B cell (primary cell): ENCODE results near the gene ZNF773. TPM values are rescaled to one million over a fixed set of nuclear protein-coding genes. Genes with fewer than 3 reads are reported as not detected.

Experiments used
- ATAC-seq: fragments of 200-7000 bp; cut with Tn5 transposase; one replicate; pipeline ENCODE4 v1.10.0; 2021; ENCODE audit warnings: low read depth, mild to moderate bottlenecking, moderate number of reproducible peaks, moderate library complexity
- CTCF ChIA-PET: fragments of 350-600 bp; sonication (Branson Sonifier 250); formaldehyde crosslinking; loops from one replicate; lab custom pipeline; 2021; ENCODE audit warnings: antibody characterized with exemption, inconsistent platforms; lab: Charles Lee
- POLR2A ChIA-PET: fragments of 350-600 bp; sonication (Branson Sonifier 250); formaldehyde crosslinking; loops from one replicate; lab custom pipeline; 2021; ENCODE audit warnings: antibody characterized with exemption; lab: Charles Lee
- DNase-seq: peaks from one replicate; pipeline ENCODE4 v3.0.0; 2013
- H2AFZ ChIP-seq: 2 replicates; pipeline ENCODE4 v1.6.1; 2012; ENCODE audit warnings: mild to moderate bottlenecking, low read depth, low read length; ENCODE audit not compliant: insufficient read depth, poor library complexity, severe bottlenecking
- H3K27ac ChIP-seq, 2 donors: 1 replicate in 1 of 2; 2 replicates in 1 of 2; pipeline ENCODE4 v1.5.1; 2012 to 2013; ENCODE audit warnings: low read length in 2 of 2, mild to moderate bottlenecking in 2 of 2, moderate library complexity in 1 of 2
- H3K27me3 ChIP-seq, 4 experiments: fragments of 200-600 bp in 1 of 4; sonication (generic) in 1 of 4; replicated peaks in 1 of 4; 1 replicate in 2 of 4; 2 replicates in 2 of 4; pipeline versions ENCODE4 v1.6.1 to v1.7.0; 2013 to 2016; ENCODE audit warnings: low read length in 3 of 4, mild to moderate bottlenecking in 2 of 4, mixed read lengths in 1 of 4, moderate library complexity in 1 of 4; ENCODE audit not compliant: insufficient read depth in 4 of 4, control insufficient read depth in 3 of 4; ENCODE audit errors: control extremely low read depth in 1 of 4
- H3K36me3 ChIP-seq, 2 experiments: replicated peaks in 1 of 2; 1 replicate in 1 of 2; 2 replicates in 1 of 2; pipeline versions ENCODE4 v1.6.1 to v1.7.1; 2013; ENCODE audit warnings: low read length in 1 of 2; ENCODE audit not compliant: insufficient read depth in 2 of 2, control insufficient read depth in 1 of 2; ENCODE audit errors: control extremely low read depth in 1 of 2, extremely low read depth in 1 of 2
- H3K4me1 ChIP-seq, 2 donors: fragments of 200-600 bp in 1 of 2; sonication (generic) in 1 of 2; 1 replicate in 1 of 2; 2 replicates in 1 of 2; pipeline versions ENCODE4 v1.5.1 to v1.6.1; 2013 to 2017; ENCODE audit warnings: low read length in 2 of 2; ENCODE audit not compliant: control insufficient read depth in 2 of 2, insufficient read depth in 2 of 2
- H3K4me2 ChIP-seq: replicated peaks from 2 replicates; pipeline ENCODE3; 2012; ENCODE audit warnings: mild to moderate bottlenecking, low read depth, low read length; ENCODE audit not compliant: poor library complexity, severe bottlenecking
- H3K4me3 ChIP-seq, 5 experiments: fragments of 200-600 bp in 1 of 5; sonication (generic) in 1 of 5; 1 replicate in 3 of 5; 2 replicates in 2 of 5; pipeline versions ENCODE4 v1.5.1 to v1.7.0; 2011 to 2016; ENCODE audit warnings: low read length in 4 of 5, mild to moderate bottlenecking in 4 of 5, low read depth in 2 of 5, control low read depth in 1 of 5, moderate library complexity in 1 of 5; ENCODE audit not compliant: insufficient read depth in 1 of 5; ENCODE audit errors: control extremely low read depth in 1 of 5, extremely low read depth in 1 of 5
- H3K79me2 ChIP-seq: fragments of 200-600 bp; sonication (generic); one replicate; pipeline ENCODE4 v1.6.0; 2016; ENCODE audit warnings: low read length; ENCODE audit not compliant: control insufficient read depth, insufficient read depth
- H3K9ac ChIP-seq: fragments of 200-600 bp; sonication (generic); 2 replicates; pipeline ENCODE4 v1.6.1; 2017; ENCODE audit warnings: mild to moderate bottlenecking, low read length, moderate library complexity
- H3K9me3 ChIP-seq, 3 donors: one replicate each; pipeline versions ENCODE4 v1.6.1 to v1.7.1; 2013; ENCODE audit warnings: low read length in 2 of 3; ENCODE audit not compliant: control insufficient read depth in 2 of 3, insufficient read depth in 1 of 3; ENCODE audit errors: control extremely low read depth in 1 of 3
- H4K20me1 ChIP-seq: 2 replicates; pipeline ENCODE4 v1.6.0; 2012; ENCODE audit warnings: mild to moderate bottlenecking, low read length; ENCODE audit not compliant: insufficient read depth, control insufficient read depth, poor library complexity, severe bottlenecking
- H3K27ac Mint-ChIP-seq: one replicate; pipeline ENCODE4 v1.8.0; 2021; ENCODE audit warnings: mixed read lengths
- H3K27me3 Mint-ChIP-seq: one replicate; pipeline ENCODE4 v1.8.0; 2021; ENCODE audit warnings: mixed read lengths
- H3K4me1 Mint-ChIP-seq: one replicate; pipeline ENCODE4 v1.8.0; 2021; ENCODE audit warnings: mixed read lengths
- H3K4me3 Mint-ChIP-seq: one replicate; pipeline ENCODE4 v1.8.0; 2021; ENCODE audit warnings: mixed read lengths
- H3K9me3 Mint-ChIP-seq: one replicate; pipeline ENCODE4 v1.8.0; 2022; ENCODE audit warnings: mixed read lengths; ENCODE audit not compliant: insufficient read depth
- EZH2 ChIP-seq: IDR thresholded peaks from 2 replicates; pipeline ENCODE4 v1.6.1; 2012; ENCODE audit warnings: borderline replicate concordance, low read depth, mild to moderate bottlenecking, moderate library complexity, low read length; ENCODE audit not compliant: insufficient read depth, poor library complexity, severe bottlenecking
- WGBS: methylation state at CpG from one replicate; pipeline ENCODE4 v1.1.5; 2013; ENCODE audit warnings: missing lambda C conversion rate; ENCODE audit not compliant: insufficient coverage; 5-methylcytosine and 5-hydroxymethylcytosine counted together
- intact Hi-C: fragments of 100-400 bp; cut with micrococcal nuclease; formaldehyde crosslinking; loops from one replicate; pipeline ENCODE4 v1.10.0; 2022
- polyA plus RNA-seq: library from polyadenylated mRNA; depleted of rRNA; stranded (reverse); fragments of >200 nt; gene quantifications from 2 replicates; pipeline ENCODE4 v1.2.3, GENCODE V29; 2012
- total RNA-seq, 2 donors: library from RNA; stranded (reverse); fragments of 120-200 nt in 1 of 2; gene quantifications; 1 replicate in 1 of 2; 2 replicates in 1 of 2; pipeline versions ENCODE4 v1.2.3 to v1.2.4, GENCODE V29; 2013 to 2022
- TF ChIP-seq, protein P1 (sequence below): fragments of 200-600 bp; IDR thresholded peaks from one replicate; pipeline ENCODE4 v1.8.0; 2022; ENCODE audit warnings: antibody characterized with exemption, mild to moderate bottlenecking

Gene ZNF773
- total and polyA plus RNA-seq, 2 donors (not counting 1 experiment from before 2014, with no cell fraction given) = 12.6 to 28.6 TPM

DNA sequence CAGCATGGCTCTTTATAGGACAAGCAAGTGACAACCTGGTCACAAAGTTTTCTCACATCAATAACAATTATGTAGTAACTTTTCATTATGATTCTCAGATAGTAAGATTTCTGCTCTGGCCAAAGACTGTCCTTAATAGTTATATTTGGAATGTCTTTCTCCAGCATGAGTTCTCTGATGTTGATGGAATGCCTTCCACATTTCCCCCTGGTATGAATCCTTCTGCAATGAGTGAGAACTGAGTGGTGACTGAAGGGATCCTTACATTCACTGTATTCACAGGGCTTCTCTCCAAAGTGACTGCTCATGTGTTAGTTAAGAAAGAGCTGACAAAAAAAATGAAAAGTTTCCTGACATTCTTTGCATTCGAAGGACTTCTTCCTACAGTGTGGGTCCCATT, 46.8 kb downstream of the ZNF773 start:
- Mint-ChIP-seq H3K27me3 (no peaks in the 10 kb centered on the region), H3K4me1 (no peaks in the 10 kb centered on the region), H3K9me3 (peaks cover 29% of the 10 kb centered on the region), H3K27ac (no peak overlapping the region), H3K4me3 (no peak overlapping the region)
- H3K4me1 ChIP-seq = no peaks in the 10 kb centered on the region
- TF ChIP-seq, protein P1, sequence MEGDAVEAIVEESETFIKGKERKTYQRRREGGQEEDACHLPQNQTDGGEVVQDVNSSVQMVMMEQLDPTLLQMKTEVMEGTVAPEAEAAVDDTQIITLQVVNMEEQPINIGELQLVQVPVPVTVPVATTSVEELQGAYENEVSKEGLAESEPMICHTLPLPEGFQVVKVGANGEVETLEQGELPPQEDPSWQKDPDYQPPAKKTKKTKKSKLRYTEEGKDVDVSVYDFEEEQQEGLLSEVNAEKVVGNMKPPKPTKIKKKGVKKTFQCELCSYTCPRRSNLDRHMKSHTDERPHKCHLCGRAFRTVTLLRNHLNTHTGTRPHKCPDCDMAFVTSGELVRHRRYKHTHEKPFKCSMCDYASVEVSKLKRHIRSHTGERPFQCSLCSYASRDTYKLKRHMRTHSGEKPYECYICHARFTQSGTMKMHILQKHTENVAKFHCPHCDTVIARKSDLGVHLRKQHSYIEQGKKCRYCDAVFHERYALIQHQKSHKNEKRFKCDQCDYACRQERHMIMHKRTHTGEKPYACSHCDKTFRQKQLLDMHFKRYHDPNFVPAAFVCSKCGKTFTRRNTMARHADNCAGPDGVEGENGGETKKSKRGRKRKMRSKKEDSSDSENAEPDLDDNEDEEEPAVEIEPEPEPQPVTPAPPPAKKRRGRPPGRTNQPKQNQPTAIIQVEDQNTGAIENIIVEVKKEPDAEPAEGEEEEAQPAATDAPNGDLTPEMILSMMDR = no peak
- no peak for TF ChIP-seq EZH2
- CTCF ChIA-PET = no interaction called here
- DNase-seq (no peak), ATAC-seq (no peak)
- H2AFZ ChIP-seq = no peak overlapping the region
- no peaks in the 10 kb centered on the region for H3K27me3 ChIP-seq
- no peaks in the 10 kb centered on the region for H4K20me1 ChIP-seq
- intact Hi-C loops = no loop called here
- POLR2A ChIA-PET = no interaction called here
- no peak overlapping the region for H3K9ac ChIP-seq
- H3K9me3 ChIP-seq = peaks cover 34 to 79% (median 46%) of the 10 kb centered on the region in 3 donors
- no peaks in the 10 kb centered on the region for H3K79me2 ChIP-seq
- WGBS = 100% methylated on average over 1 of the region's 1 CpG
- peaks cover 35 to 74% of the 10 kb centered on the region in 2 experiments for H3K36me3 ChIP-seq
- H3K4me3 ChIP-seq = no peak overlapping the region
- H3K4me2 ChIP-seq = no peak overlapping the region
- no peak overlapping the region for H3K27ac ChIP-seq

DNA sequence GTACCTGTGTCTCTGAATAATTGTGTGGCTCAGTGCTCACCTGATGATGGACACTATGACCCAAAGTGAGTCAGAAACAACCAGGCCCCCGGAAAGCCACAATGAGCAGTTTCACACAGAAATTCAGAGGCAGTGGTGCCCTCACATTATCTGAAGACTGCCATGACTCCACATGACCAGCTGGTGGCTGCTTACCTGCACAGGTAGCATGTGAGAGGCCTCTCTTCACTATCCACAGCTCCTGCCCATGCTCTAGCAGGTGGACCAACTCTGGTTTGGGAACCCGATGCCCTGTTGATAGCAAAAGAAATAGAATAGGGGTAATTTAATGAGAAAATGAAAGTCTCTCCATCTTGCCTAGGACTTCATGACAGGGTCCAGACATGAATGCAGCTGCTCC, 52.7 kb downstream of the ZNF773 start:
- 91% methylated on average over 1 of the region's 2 CpGs for WGBS
- Histone ChIP-seq H3K4me2 (no peak overlapping the region), H3K36me3 (peaks cover 11 to 70% of the 10 kb centered on the region in 2 experiments), H2AFZ (no peak overlapping the region), H3K27me3 (no peaks in the 10 kb centered on the region), H3K4me3 (no peak overlapping the region), H4K20me1 (no peaks in the 10 kb centered on the region), H3K79me2 (peaks cover 17% of the 10 kb centered on the region), H3K9me3 (peaks cover 0 to 24% (median 23%) of the 10 kb centered on the region in 3 donors), H3K9ac (no peak overlapping the region), H3K4me1 (no peaks in the 10 kb centered on the region), H3K27ac (no peak overlapping the region)
- H3K27ac Mint-ChIP-seq = no peak overlapping the region
- ChIA-PET CTCF (no interaction called here), POLR2A (no interaction called here)
- DNase-seq (no peak), ATAC-seq (no peak)
- no peaks in the 10 kb centered on the region for H3K27me3 Mint-ChIP-seq
- peaks cover 21% of the 10 kb centered on the region for H3K9me3 Mint-ChIP-seq
- H3K4me1 Mint-ChIP-seq = peaks cover 3% of the 10 kb centered on the region
- intact Hi-C loops = no loop called here
- H3K4me3 Mint-ChIP-seq = no peak overlapping the region
- TF ChIP-seq EZH2 = no peak
